CD4-positive, CD25-positive, alpha-beta regulatory T cell (primary cell): ENCODE results near the gene RPL5. TPM values are rescaled to one million over a fixed set of nuclear protein-coding genes. Genes with fewer than 3 reads are reported as not detected.

Source experiments
- ATAC-seq, 2 donors: fragments of 150-1000 bp; cut with Tn5 transposase; one replicate each; pipeline ENCODE4 v1.10.0; 2021; ENCODE audit warnings: low read depth in 2 of 2, moderate number of reproducible peaks in 2 of 2, moderate library complexity in 1 of 2
- DNase-seq, 3 donors: peaks; one replicate each; pipeline versions ENCODE4 v3.0.0 to v3.0.0-alpha.2; 2012 to 2022; ENCODE audit warnings: mixed read lengths in 1 of 3
- H3K27ac ChIP-seq: one replicate; pipeline ENCODE4 v1.7.0; 2013; ENCODE audit warnings: mild to moderate bottlenecking, low read length; ENCODE audit not compliant: insufficient read depth, poor library complexity, severe bottlenecking
- H3K27me3 ChIP-seq: one replicate; pipeline ENCODE4 v1.7.0; 2013; ENCODE audit warnings: low read length; ENCODE audit not compliant: control insufficient read depth, insufficient read depth
- H3K36me3 ChIP-seq: one replicate; pipeline ENCODE4 v1.7.0; 2013; ENCODE audit warnings: mild to moderate bottlenecking, low read length, moderate library complexity; ENCODE audit not compliant: control insufficient read depth, insufficient read depth
- H3K4me1 ChIP-seq: 2 replicates; pipeline ENCODE4 v1.7.0; 2013; ENCODE audit warnings: mild to moderate bottlenecking, low read length; ENCODE audit not compliant: insufficient read depth, control insufficient read depth, poor library complexity, severe bottlenecking
- H3K4me3 ChIP-seq: one replicate; pipeline ENCODE4 v1.7.0; 2013; ENCODE audit warnings: low read depth, mild to moderate bottlenecking, low read length, moderate library complexity
- H3K9me3 ChIP-seq, 2 experiments: 1 replicate in 1 of 2; 2 replicates in 1 of 2; pipeline ENCODE4 v1.7.0; 2013; ENCODE audit warnings: low read length in 2 of 2, mild to moderate bottlenecking in 1 of 2, moderate library complexity in 1 of 2; ENCODE audit not compliant: control insufficient read depth in 2 of 2
- H3K27ac Mint-ChIP-seq, 3 donors: one replicate each; pipeline ENCODE4 v1.8.0; 2020 to 2022; ENCODE audit warnings: mild to moderate bottlenecking in 3 of 3, mixed read lengths in 3 of 3, moderate library complexity in 2 of 3
- H3K27me3 Mint-ChIP-seq: one replicate; pipeline ENCODE4 v1.8.0; 2022; ENCODE audit warnings: mild to moderate bottlenecking, mixed read lengths
- H3K36me3 Mint-ChIP-seq: one replicate; pipeline ENCODE4 v1.8.0; 2020; ENCODE audit warnings: mixed read lengths
- H3K4me1 Mint-ChIP-seq, 4 donors: one replicate each; pipeline ENCODE4 v1.8.0; 2020 to 2022; ENCODE audit warnings: mixed read lengths in 4 of 4, mild to moderate bottlenecking in 1 of 4
- H3K4me3 Mint-ChIP-seq, 4 donors: one replicate each; pipeline ENCODE4 v1.8.0; 2020 to 2022; ENCODE audit warnings: mild to moderate bottlenecking in 4 of 4, mixed read lengths in 4 of 4, moderate library complexity in 3 of 4
- H3K9me3 Mint-ChIP-seq, 7 donors: one replicate each; pipeline ENCODE4 v1.8.0; 2020 to 2022; ENCODE audit warnings: mixed read lengths in 7 of 7, mild to moderate bottlenecking in 3 of 7, moderate library complexity in 2 of 7
- polyA plus RNA-seq, 4 donors: library from polyadenylated mRNA; unstranded; fragments of 300-500 nt; fragmentation: Illumina TruSeq; gene quantifications; one replicate each; pipeline ENCODE4 v1.2.3, GENCODE V29; 2021
- total RNA-seq: library from RNA; stranded (reverse); gene quantifications from one replicate; pipeline ENCODE4 v1.2.3, GENCODE V29; 2022

RPL5 gene
- total and polyA plus RNA-seq, 5 donors from 2014 or later = 916 to 3,054 (median 2,194) TPM

DNA sequence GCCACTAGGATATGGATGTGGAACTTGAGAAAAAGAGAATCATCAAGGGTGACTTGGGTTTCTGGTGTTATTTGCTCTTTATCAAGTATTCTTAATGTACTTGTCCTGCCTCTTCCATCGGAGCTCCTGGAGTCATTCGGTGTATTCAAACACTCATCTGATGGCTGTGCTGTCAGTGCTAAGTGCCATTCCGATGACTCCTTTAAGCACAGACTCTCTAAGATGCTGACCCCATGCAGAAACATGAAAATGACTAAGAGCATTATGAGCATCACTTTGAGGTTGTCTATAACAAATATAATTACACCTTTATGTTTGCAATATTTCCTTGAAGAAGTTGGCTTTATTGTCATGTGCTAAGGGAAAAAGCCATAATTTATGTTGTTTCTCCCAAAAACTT is 11.3 kb upstream of the RPL5 start:
- no peaks in the 10 kb centered on the region for H3K4me1 ChIP-seq
- H3K4me1 Mint-ChIP-seq = no peaks in the 10 kb centered on the region
- H3K9me3 Mint-ChIP-seq = no peaks in the 10 kb centered on the region
- peaks cover 4% of the 10 kb centered on the region for H3K27me3 Mint-ChIP-seq
- H3K36me3 Mint-ChIP-seq = no peaks in the 10 kb centered on the region
- no peak overlapping the region for H3K27ac Mint-ChIP-seq
- H3K9me3 ChIP-seq = no peaks in the 10 kb centered on the region
- H3K4me3 ChIP-seq = no peak overlapping the region
- H3K36me3 ChIP-seq = no peaks in the 10 kb centered on the region
- H3K27me3 ChIP-seq = no peaks in the 10 kb centered on the region
- ATAC-seq (no peak), DNase-seq (no peak)
- H3K4me3 Mint-ChIP-seq = no peak overlapping the region
- no peak overlapping the region for H3K27ac ChIP-seq

DNA sequence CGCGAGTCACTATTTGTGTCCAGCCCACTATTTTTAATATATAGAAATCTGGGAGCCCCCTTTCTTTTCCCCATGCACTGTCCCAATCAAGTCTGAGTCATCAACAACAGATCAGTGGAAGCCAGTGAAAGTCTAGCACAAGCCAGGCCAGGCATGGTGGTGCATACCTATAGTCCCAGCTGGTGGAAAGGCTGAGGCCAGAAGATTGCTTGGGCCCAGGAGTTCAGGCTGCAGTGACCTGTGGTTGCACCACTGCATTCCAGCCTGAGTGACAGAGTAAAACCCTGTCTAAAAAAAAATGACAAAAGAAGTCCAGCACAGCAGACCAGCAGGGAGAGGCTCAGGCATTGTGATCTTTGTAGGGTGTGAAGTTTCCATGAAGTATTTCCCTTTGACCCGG is 9.0 kb upstream of the RPL5 start:
- no peaks in the 10 kb centered on the region for H3K9me3 ChIP-seq
- Mint-ChIP-seq H3K4me3 (no peak overlapping the region), H3K36me3 (no peaks in the 10 kb centered on the region), H3K4me1 (no peaks in the 10 kb centered on the region), H3K27ac (no peak overlapping the region), H3K9me3 (no peaks in the 10 kb centered on the region), H3K27me3 (peaks cover 4% of the 10 kb centered on the region)
- no peaks in the 10 kb centered on the region for H3K36me3 ChIP-seq
- no peak for DNase-seq
- no peak overlapping the region for H3K27ac ChIP-seq
- H3K4me1 ChIP-seq = no peaks in the 10 kb centered on the region
- H3K27me3 ChIP-seq = no peaks in the 10 kb centered on the region
- H3K4me3 ChIP-seq = no peak overlapping the region
- ATAC-seq = peak in 1 of 2 donors; percentile 14

DNA sequence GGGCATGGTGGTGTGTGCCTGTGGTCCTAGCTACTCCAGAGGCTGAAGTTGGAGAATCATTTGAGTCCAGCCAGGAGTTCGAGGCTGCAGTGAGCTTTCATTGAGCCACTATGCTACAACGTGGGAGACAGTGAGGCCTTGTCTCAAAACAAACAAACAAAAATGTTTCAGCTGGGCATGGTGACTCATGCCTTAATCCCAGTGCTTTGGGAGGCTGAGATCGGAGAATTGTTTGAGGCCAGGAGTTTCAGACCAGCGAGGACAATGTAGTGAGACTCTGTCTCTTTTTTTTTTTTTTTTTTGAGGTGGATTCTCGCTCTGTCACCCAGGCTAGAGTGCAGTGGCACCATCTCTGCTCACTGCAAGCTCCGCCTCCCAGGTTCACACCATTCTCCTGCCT is 5.0 kb upstream of the RPL5 start:
- ATAC-seq (no peak), DNase-seq (no peak)
- Mint-ChIP-seq H3K27ac (no peak overlapping the region), H3K4me3 (no peak overlapping the region), H3K27me3 (peaks cover 4% of the 10 kb centered on the region), H3K9me3 (no peaks in the 10 kb centered on the region), H3K36me3 (peaks cover under 1% of the 10 kb centered on the region), H3K4me1 (peaks cover 0 to 7% (median under 1%) of the 10 kb centered on the region in 4 donors)
- H3K9me3 ChIP-seq = no peaks in the 10 kb centered on the region
- no peak overlapping the region for H3K4me3 ChIP-seq
- no peaks in the 10 kb centered on the region for H3K4me1 ChIP-seq
- no peaks in the 10 kb centered on the region for H3K27me3 ChIP-seq
- H3K27ac ChIP-seq = no peak overlapping the region
- H3K36me3 ChIP-seq = no peaks in the 10 kb centered on the region

DNA sequence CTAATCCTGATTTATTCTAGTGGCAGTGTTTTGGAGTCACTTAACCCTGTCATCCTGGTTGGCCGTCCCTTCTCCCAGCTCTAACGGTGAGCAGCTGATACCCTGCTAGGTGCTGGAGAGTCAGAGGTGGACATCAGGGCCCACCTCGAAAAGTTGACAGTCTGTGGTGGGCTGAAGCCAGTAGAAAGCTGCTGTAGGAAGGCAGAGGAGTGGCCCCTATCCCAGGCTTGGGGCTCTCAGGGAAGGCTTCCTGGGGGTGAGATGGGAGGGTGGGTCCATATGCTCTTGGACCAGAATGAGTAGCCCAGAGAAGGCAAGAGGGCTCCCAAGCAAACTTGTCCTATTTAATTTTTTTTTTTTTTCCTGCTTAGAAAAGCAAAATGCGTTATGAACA is 475 bp upstream of the RPL5 start:
- Histone ChIP-seq H3K4me1 (peaks cover 39% of the 10 kb centered on the region), H3K27ac (no peak overlapping the region), H3K36me3 (peaks cover 27% of the 10 kb centered on the region), H3K27me3 (no peaks in the 10 kb centered on the region), H3K4me3 (peak overlapping the region; percentile 96), H3K9me3 (no peaks in the 10 kb centered on the region)
- no peaks in the 10 kb centered on the region for H3K9me3 Mint-ChIP-seq
- peak overlapping the region in 1 of 3 donors; percentile 100 for H3K27ac Mint-ChIP-seq
- no peak for ATAC-seq
- DNase-seq = no peak
- peaks cover 31% of the 10 kb centered on the region for H3K36me3 Mint-ChIP-seq
- H3K4me3 Mint-ChIP-seq = peak overlapping the region; percentile 96 to 100 (median 98)
- H3K27me3 Mint-ChIP-seq = peaks cover 4% of the 10 kb centered on the region
- peaks cover 17 to 50% (median 41%) of the 10 kb centered on the region in 4 donors for H3K4me1 Mint-ChIP-seq

DNA sequence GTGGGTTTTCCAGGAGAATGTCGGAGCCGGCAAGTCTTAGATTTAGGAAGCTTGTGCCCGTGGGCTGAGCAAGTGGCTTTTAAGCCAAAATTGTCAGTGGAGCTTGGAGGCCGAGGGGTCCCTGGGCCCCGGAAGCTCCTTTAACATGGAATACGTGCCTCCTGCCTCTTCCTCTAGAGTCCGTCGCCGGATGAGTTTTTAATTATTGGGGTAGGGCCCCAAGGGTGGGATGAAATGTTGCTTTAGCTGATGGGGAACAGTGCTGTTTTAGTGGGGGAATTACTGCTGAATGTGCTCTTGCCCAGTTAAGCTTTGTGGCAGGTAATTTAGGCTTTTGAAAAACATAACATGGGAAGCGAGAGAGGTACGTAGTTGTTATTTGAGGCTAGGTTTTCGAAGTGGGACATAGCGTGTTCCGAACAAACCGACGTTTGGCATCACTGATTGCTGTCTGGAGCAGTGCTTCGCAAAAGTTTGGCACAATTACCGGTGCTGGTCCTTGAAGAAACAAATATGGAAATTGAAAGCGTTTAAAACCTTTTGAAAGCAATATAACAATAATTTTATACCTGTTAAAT is 786 bp downstream of the RPL5 start:
- Histone ChIP-seq H3K27ac (peak overlapping the region; percentile 93), H3K4me1 (peaks cover 50% of the 10 kb centered on the region), H3K27me3 (no peaks in the 10 kb centered on the region), H3K36me3 (peaks cover 39% of the 10 kb centered on the region), H3K9me3 (no peaks in the 10 kb centered on the region), H3K4me3 (peak overlapping the region; percentile 96)
- DNase-seq (peak in 2 of 3 donors; percentile 16 to 21), ATAC-seq (no peak)
- H3K4me1 Mint-ChIP-seq = peaks cover 23 to 59% (median 50%) of the 10 kb centered on the region in 4 donors
- peak overlapping the region; percentile 96 to 100 (median 98) for H3K4me3 Mint-ChIP-seq
- peaks cover 4% of the 10 kb centered on the region for H3K27me3 Mint-ChIP-seq
- H3K9me3 Mint-ChIP-seq = no peaks in the 10 kb centered on the region
- peak overlapping the region; percentile 99 to 100 (median 100) for H3K27ac Mint-ChIP-seq
- peaks cover 42% of the 10 kb centered on the region for H3K36me3 Mint-ChIP-seq

DNA sequence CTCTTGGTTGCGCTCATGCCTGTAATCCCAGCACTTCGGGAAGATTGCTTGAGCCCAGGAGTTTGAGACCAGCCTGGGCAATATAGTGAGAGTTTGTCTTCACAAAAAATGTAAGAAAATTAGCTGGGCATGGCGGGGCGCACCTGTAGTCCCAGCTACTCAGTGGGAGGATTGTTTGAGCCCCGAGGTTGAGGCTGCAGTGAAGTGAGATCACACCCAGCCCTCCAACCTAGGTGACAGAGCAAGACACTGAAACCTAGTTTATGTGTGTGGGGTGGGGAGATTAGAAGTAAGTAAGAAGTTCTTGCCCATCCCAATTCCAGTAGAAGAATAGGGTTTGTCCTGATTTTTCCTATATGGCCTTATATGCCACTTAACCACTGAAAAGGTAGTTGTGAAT is 2.0 kb downstream of the RPL5 start:
- Histone ChIP-seq H3K27ac (peak overlapping the region; percentile 93), H3K9me3 (no peaks in the 10 kb centered on the region), H3K36me3 (peaks cover 50% of the 10 kb centered on the region), H3K4me3 (peak overlapping the region; percentile 96), H3K27me3 (no peaks in the 10 kb centered on the region), H3K4me1 (peaks cover 59% of the 10 kb centered on the region)
- H3K27ac Mint-ChIP-seq = peak overlapping the region; percentile 99 to 100 (median 100)
- H3K27me3 Mint-ChIP-seq = peaks cover 4% of the 10 kb centered on the region
- peaks cover 46% of the 10 kb centered on the region for H3K36me3 Mint-ChIP-seq
- peak overlapping the region; percentile 21 to 100 (median 98) for H3K4me3 Mint-ChIP-seq
- H3K9me3 Mint-ChIP-seq = no peaks in the 10 kb centered on the region
- peaks cover 28 to 71% (median 61%) of the 10 kb centered on the region in 4 donors for H3K4me1 Mint-ChIP-seq
- no peak for ATAC-seq
- DNase-seq = no peak

DNA sequence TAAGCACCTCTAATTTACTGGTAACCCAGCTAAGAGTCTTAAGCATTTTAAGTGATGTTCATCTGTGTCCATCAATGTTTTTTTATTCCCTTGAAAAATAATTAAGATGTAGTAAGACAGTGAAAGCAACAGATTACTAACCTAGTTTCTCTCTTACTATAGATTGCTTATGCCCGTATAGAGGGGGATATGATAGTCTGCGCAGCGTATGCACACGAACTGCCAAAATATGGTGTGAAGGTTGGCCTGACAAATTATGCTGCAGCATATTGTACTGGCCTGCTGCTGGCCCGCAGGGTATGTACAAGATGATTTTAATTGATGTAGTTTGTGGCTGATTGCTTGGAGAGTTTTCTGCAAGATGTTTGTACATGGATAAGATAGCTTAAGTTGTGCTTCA is 2.8 kb downstream of the RPL5 start:
- peaks cover 4% of the 10 kb centered on the region for H3K27me3 Mint-ChIP-seq
- H3K9me3 ChIP-seq = no peaks in the 10 kb centered on the region
- peak overlapping the region; percentile 88 to 100 (median 99) for H3K27ac Mint-ChIP-seq
- H3K4me3 ChIP-seq = peak overlapping the region; percentile 96
- peaks cover 28 to 77% (median 67%) of the 10 kb centered on the region in 4 donors for H3K4me1 Mint-ChIP-seq
- peak overlapping the region; percentile 93 for H3K27ac ChIP-seq
- peak overlapping the region; percentile 21 to 100 (median 98) for H3K4me3 Mint-ChIP-seq
- H3K36me3 Mint-ChIP-seq = peaks cover 51% of the 10 kb centered on the region
- no peaks in the 10 kb centered on the region for H3K27me3 ChIP-seq
- no peak for ATAC-seq
- DNase-seq = no peak
- H3K4me1 ChIP-seq = peaks cover 66% of the 10 kb centered on the region
- no peaks in the 10 kb centered on the region for H3K9me3 Mint-ChIP-seq
- peaks cover 56% of the 10 kb centered on the region for H3K36me3 ChIP-seq

DNA sequence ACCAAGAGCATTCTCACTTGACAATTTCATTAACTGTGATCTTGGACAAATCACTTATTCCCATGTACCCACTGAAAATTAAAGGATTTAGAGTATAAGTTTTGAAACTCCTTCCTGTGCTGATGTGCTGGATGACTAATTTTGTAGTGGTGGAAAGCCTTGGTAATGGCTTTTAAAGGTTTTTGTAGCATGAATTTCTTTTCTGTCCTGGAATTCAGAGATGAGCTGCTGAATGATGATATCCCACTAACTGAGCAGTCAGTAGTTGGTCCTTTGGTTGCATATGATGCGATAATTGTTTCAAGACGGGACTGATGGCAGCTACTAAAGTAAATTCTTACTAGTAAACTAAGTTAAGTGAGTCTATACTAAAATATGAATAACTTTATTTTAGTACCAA is 5.2 kb downstream of the RPL5 start:
- Mint-ChIP-seq H3K4me1 (peaks cover 28 to 81% (median 70%) of the 10 kb centered on the region in 4 donors), H3K27me3 (no peaks in the 10 kb centered on the region), H3K27ac (peak overlapping the region; percentile 27 to 54 (median 45)), H3K4me3 (peak overlapping the region in 3 of 4 donors; percentile 24 to 80 (median 26)), H3K36me3 (peaks cover 62% of the 10 kb centered on the region), H3K9me3 (no peaks in the 10 kb centered on the region)
- peaks cover 70% of the 10 kb centered on the region for H3K4me1 ChIP-seq
- peaks cover 79% of the 10 kb centered on the region for H3K36me3 ChIP-seq
- H3K9me3 ChIP-seq = no peaks in the 10 kb centered on the region
- ATAC-seq (no peak), DNase-seq (no peak)
- peak overlapping the region; percentile 38 for H3K27ac ChIP-seq
- H3K4me3 ChIP-seq = peak overlapping the region; percentile 39
- no peaks in the 10 kb centered on the region for H3K27me3 ChIP-seq
